T-helper 1 cell (primary cell): ENCODE measurements around the gene PRKCB.

Experiments
- DNase-seq, 5 donors: peaks; one replicate each; pipeline ENCODE4 v3.0.0-alpha.2; 2012 to 2020
- total RNA-seq, 4 donors: gene quantifications; one replicate each; lab custom pipeline; 2026; lab: John Stamatoyannopoulos, UW

PRKCB gene
- 206 to 217 (median 213) reads per million in 4 donors for total RNA-seq

- peak; percentile 82 to 89 (median 85) for DNase-seq
Observed at GRCh38 chr16:23835390-23836077, at the start of gene PRKCB. PRKCB (plus strand) TSS chr16:23835983.

- DNase-seq = no peak
Observed at GRCh38 chr16:23786964-23787561, 48.7 kb upstream of the PRKCB start.

- no peak for DNase-seq
Observed at GRCh38 chr16:23788685-23789084, 47.1 kb upstream of the PRKCB start.

- no peak for DNase-seq
Observed at GRCh38 chr16:23795378-23795777, 40.4 kb upstream of the PRKCB start.

- DNase-seq = no peak
Observed at GRCh38 chr16:23796941-23797340, 38.8 kb upstream of the PRKCB start.

GRCh38 chr16:23801378-23801777 lies 34.4 kb upstream of the PRKCB start:
- DNase-seq = peak; percentile 49 to 77 (median 65)

GRCh38 chr16:23802776-23803175 lies 33.0 kb upstream of the PRKCB start:
- DNase-seq = no peak

GRCh38 chr16:23803591-23804123 lies 32.1 kb upstream of the PRKCB start:
- peak; percentile 31 to 73 (median 52) for DNase-seq

- no peak for DNase-seq
Observed at GRCh38 chr16:23807028-23807427, 28.8 kb upstream of the PRKCB start.

- DNase-seq = no peak
Observed at GRCh38 chr16:23821467-23821866, 14.3 kb upstream of the PRKCB start.

- DNase-seq = no peak
Observed at GRCh38 chr16:23821875-23822688, 13.7 kb upstream of the PRKCB start.

GRCh38 chr16:23823475-23824384 lies 12.1 kb upstream of the PRKCB start:
- no peak for DNase-seq

GRCh38 chr16:23824909-23825308 lies 10.9 kb upstream of the PRKCB start:
- DNase-seq = no peak

GRCh38 chr16:23826528-23827045 lies 9.2 kb upstream of the PRKCB start:
- peak in 1 of 5 donors; percentile 82 for DNase-seq

- DNase-seq = peak in 1 of 5 donors; percentile 83
Observed at GRCh38 chr16:23827057-23827456, 8.7 kb upstream of the PRKCB start.

GRCh38 chr16:23829454-23829853 lies 6.3 kb upstream of the PRKCB start:
- no peak for DNase-seq

GRCh38 chr16:23830276-23830675 lies 5.5 kb upstream of the PRKCB start:
- DNase-seq = no peak

GRCh38 chr16:23832882-23833281 lies 2.9 kb upstream of the PRKCB start:
- no peak for DNase-seq

- no peak for DNase-seq
Observed at GRCh38 chr16:23833504-23833903, 2.3 kb upstream of the PRKCB start.

- no peak for DNase-seq
Observed at GRCh38 chr16:23833960-23834685, 1.7 kb upstream of the PRKCB start.

- DNase-seq = peak in 2 of 5 donors; percentile 11 to 23
Observed at GRCh38 chr16:23836078-23836403, 258 bp downstream of the PRKCB start.
